ENCODE data around the gene DHRS9.

DHRS9 gene

GRCh38 chr2:169143998-169144397, 74.6 kb downstream of the DHRS9 start:
- Histone ChIP-seq H3K27ac (ENCODE audit: extremely low read depth, low read depth, low read length) (no peak overlapping the region), H3K9me3 (ENCODE audit: control insufficient read depth, insufficient read depth, low read depth, low read length) (no peaks in the 10 kb centered on the region), H3K4me3 (ENCODE audit: low read depth, low read length) (no peak overlapping the region), H3K36me3 (ENCODE audit: control insufficient read depth in 2 of 2, insufficient read depth in 1 of 2, low read length in 2 of 2) (peaks cover 0 to 18% of the 10 kb centered on the region in 2 experiments; a peak in 1 of 3 replicates), H3K4me1 (ENCODE audit: control insufficient read depth, insufficient read depth, low read length) (no peaks in the 10 kb centered on the region)
- no peak for TF ChIP-seq ZNF692 (tag by site-specific recombination; IDR thresholded peaks at IDR 0.05)
- TF ChIP-seq ZNF132 (tag by site-specific recombination; IDR thresholded peaks at IDR 0.05; ENCODE audit: borderline replicate concordance) = no peak
- no peak for TF ChIP-seq KLF16 (tag by site-specific recombination; IDR thresholded peaks at IDR 0.05)
- no peak for TF ChIP-seq ZNF830 (tag by site-specific recombination; IDR thresholded peaks at IDR 0.05; ENCODE audit: low read depth)
- no peak for TF ChIP-seq ZNF214 (tag by site-specific recombination; IDR thresholded peaks at IDR 0.05; ENCODE audit: borderline replicate concordance)
- no peak for TF ChIP-seq ZNF140 (tag by site-specific recombination; IDR thresholded peaks at IDR 0.05)
- no peak for TF ChIP-seq ZNF148 (tag by site-specific recombination; IDR thresholded peaks at IDR 0.05; ENCODE audit: borderline replicate concordance)
- TF ChIP-seq ZNF449 (tag by site-specific recombination; IDR thresholded peaks at IDR 0.05) = no peak
- no peak for TF ChIP-seq ZNF561 (tag by site-specific recombination; IDR thresholded peaks at IDR 0.05; ENCODE audit: borderline replicate concordance)
- TF ChIP-seq PBX3 (CRISPR knock-in tag; IDR thresholded peaks at IDR 0.05) = no peak
- POLR2A ChIA-PET = no interaction called here
- CTCF ChIA-PET = interaction anchor here (0.7 to 3.4 kb wide), 6 partner anchors 9 to 145 kb away, joined by 3 to 34 read pairs (median 4); no protein-coding TSS in a partner anchor

Measured in HEK293 (cell line).